Lower lobe of right lung (tissue), 2 donors: ENCODE results near the gene NPIPB6. TPM values are rescaled to one million over a fixed set of nuclear protein-coding genes. Genes with fewer than 3 reads are reported as not detected.

ENCODE experiments used
- ATAC-seq, 2 donors: fragments of 200-7000 bp; cut with Tn5 transposase; one replicate each; pipeline ENCODE4 v1.9.1; 2020 to 2022; ENCODE audit warnings: mild to moderate bottlenecking in 2 of 2, moderate library complexity in 2 of 2
- DNase-seq: peaks from one replicate; pipeline ENCODE4 v3.0.0-alpha.2; 2020
- H3K27ac ChIP-seq: fragments of 200-600 bp; one replicate; pipeline ENCODE4 v1.8.0; 2022
- H3K27me3 ChIP-seq: fragments of 200-600 bp; one replicate; pipeline ENCODE4 v1.8.0; 2022; ENCODE audit warnings: low read depth
- H3K36me3 ChIP-seq: fragments of 200-600 bp; one replicate; pipeline ENCODE4 v1.8.0; 2022; ENCODE audit warnings: mild to moderate bottlenecking
- H3K4me1 ChIP-seq: fragments of 200-600 bp; one replicate; pipeline ENCODE4 v1.8.0; 2022
- H3K4me3 ChIP-seq: fragments of 200-600 bp; one replicate; pipeline ENCODE4 v1.8.0; 2022; ENCODE audit warnings: mild to moderate bottlenecking
- H3K9me3 ChIP-seq: fragments of 200-600 bp; one replicate; pipeline ENCODE4 v1.8.0; 2022
- intact Hi-C: fragments of 100-400 bp; cut with DNase I; formaldehyde crosslinking; loops from one replicate; pipeline ENCODE4 v1.11.0; 2022
- total RNA-seq: library from RNA; stranded (reverse); fragmentation: NEBNext Ultra II Directional; extraction: Animal tissue kit (Norgen Biotek cat#: 25700); gene quantifications from one replicate; pipeline ENCODE4 v1.2.1, GENCODE V29; 2021
- TF ChIP-seq, protein P1 (sequence below): fragments of 200-600 bp; IDR thresholded peaks from one replicate; pipeline ENCODE4 v1.8.0; 2022; ENCODE audit warnings: antibody characterized with exemption, mild to moderate bottlenecking
- donor health status: DM: no; HTN: yes; CAD: no; lungs with severe emphysema.

The NPIPB6 gene
- total RNA-seq, 1 donor from 2014 or later = not detected

DNA sequence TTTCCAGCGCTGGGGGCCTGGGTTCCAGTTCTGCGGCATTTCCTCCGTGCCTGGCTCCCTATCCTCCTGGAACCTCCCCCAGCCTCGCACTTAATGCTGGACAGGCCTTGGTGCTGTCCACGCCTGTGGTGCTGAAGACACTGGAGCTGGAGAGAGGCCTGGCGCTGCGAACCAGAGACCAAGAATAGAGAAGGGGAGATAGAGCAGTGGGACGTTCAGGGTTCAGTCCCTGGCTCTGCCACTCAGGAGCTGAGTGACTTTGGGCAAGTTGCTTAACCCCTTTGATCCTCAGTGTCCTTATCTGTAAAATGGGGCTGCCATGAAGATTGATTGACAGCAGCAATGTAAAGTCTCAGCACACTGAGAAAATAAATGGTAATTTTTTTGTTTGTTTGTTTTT lies 59.1 kb downstream of the NPIPB6 start:
- intact Hi-C loops = no loop called here
- Histone ChIP-seq H3K36me3 (no peaks in the 10 kb centered on the region), H3K27me3 (no peaks in the 10 kb centered on the region), H3K4me3 (no peak overlapping the region), H3K9me3 (no peaks in the 10 kb centered on the region), H3K4me1 (no peaks in the 10 kb centered on the region), H3K27ac (no peak overlapping the region)
- no peak for DNase-seq
- peak in 1 of 2 donors; percentile 32 for ATAC-seq
- TF ChIP-seq, protein P1, sequence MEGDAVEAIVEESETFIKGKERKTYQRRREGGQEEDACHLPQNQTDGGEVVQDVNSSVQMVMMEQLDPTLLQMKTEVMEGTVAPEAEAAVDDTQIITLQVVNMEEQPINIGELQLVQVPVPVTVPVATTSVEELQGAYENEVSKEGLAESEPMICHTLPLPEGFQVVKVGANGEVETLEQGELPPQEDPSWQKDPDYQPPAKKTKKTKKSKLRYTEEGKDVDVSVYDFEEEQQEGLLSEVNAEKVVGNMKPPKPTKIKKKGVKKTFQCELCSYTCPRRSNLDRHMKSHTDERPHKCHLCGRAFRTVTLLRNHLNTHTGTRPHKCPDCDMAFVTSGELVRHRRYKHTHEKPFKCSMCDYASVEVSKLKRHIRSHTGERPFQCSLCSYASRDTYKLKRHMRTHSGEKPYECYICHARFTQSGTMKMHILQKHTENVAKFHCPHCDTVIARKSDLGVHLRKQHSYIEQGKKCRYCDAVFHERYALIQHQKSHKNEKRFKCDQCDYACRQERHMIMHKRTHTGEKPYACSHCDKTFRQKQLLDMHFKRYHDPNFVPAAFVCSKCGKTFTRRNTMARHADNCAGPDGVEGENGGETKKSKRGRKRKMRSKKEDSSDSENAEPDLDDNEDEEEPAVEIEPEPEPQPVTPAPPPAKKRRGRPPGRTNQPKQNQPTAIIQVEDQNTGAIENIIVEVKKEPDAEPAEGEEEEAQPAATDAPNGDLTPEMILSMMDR = no peak

DNA sequence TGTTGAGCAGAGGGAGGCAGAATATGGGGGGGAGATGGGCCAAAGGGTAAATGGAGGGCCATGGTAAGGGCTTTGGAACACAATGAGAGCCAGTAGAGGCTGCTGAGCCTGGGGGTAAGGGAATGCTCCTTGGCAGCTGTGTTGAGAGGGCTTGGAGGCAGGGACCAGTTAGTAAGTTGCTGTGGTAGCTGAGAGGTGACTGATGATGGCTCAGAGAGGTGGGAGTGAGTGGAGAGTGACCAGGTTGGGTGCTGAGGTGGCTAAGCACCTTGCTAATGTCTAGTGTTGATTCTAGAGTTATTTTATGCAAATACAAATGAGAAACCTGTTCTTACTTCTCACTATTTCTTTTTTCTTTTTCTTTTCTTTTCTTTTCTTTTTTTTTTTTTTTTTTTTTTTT lies 60.2 kb downstream of the NPIPB6 start:
- no peak for ATAC-seq
- H3K4me1 ChIP-seq = peaks cover 8% of the 10 kb centered on the region
- H3K9me3 ChIP-seq = no peaks in the 10 kb centered on the region
- H3K4me3 ChIP-seq = no peak overlapping the region
- H3K27me3 ChIP-seq = no peaks in the 10 kb centered on the region
- DNase-seq = no peak
- H3K27ac ChIP-seq = no peak overlapping the region
- intact Hi-C loops = no loop called here
- TF ChIP-seq, protein P1 = no peak
- no peaks in the 10 kb centered on the region for H3K36me3 ChIP-seq

DNA sequence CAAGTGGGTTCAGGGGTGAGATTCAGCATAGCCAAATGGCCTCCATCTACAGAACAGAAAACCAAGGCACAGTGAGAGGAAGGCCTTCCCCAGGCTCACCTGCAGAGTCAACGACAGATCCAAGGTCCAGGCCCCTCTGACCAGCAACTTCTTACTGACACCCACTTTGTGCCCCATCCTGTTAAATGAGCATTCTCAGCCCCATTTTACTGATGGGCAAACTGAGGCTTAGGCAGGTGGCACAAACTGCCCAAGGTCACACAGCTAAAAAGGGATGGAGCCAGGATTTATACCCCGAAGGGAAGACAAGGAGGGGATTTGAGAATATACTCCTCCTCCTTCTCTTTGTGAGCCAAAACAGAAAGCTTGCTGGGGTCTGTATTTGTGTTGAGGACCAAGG lies 61.7 kb downstream of the NPIPB6 start:
- H3K27me3 ChIP-seq = no peaks in the 10 kb centered on the region
- H3K4me1 ChIP-seq = peaks cover 16% of the 10 kb centered on the region
- DNase-seq (no peak), ATAC-seq (no peak)
- intact Hi-C loops = no loop called here
- no peaks in the 10 kb centered on the region for H3K36me3 ChIP-seq
- H3K4me3 ChIP-seq = no peak overlapping the region
- TF ChIP-seq, protein P1 = no peak
- no peak overlapping the region for H3K27ac ChIP-seq
- H3K9me3 ChIP-seq = no peaks in the 10 kb centered on the region

DNA sequence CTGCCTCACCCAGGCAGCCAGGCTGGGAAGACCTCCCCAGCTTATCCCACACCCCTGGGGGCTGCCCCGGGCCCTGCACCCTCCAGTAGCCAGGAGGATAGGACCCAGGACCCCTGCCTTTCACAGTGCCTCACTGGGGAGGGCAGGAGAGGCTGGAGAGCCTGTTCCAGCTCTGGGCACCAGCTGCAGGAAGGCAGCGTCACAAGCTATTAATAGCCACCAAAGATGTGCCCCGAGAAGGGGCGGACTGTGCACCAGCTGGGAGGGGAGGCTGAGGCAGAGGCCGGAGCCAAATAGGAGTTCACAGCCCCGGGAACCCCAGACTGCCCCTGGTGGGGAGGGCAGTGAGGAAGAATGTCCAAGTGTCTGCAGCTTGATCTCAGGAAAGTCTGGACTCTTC lies 62.2 kb downstream of the NPIPB6 start:
- Histone ChIP-seq H3K9me3 (no peaks in the 10 kb centered on the region), H3K4me3 (no peak overlapping the region), H3K27ac (no peak overlapping the region), H3K36me3 (no peaks in the 10 kb centered on the region), H3K27me3 (no peaks in the 10 kb centered on the region), H3K4me1 (peaks cover 16% of the 10 kb centered on the region)
- DNase-seq = no peak
- intact Hi-C loops = no loop called here
- no peak for ATAC-seq
- TF ChIP-seq, protein P1 = no peak

DNA sequence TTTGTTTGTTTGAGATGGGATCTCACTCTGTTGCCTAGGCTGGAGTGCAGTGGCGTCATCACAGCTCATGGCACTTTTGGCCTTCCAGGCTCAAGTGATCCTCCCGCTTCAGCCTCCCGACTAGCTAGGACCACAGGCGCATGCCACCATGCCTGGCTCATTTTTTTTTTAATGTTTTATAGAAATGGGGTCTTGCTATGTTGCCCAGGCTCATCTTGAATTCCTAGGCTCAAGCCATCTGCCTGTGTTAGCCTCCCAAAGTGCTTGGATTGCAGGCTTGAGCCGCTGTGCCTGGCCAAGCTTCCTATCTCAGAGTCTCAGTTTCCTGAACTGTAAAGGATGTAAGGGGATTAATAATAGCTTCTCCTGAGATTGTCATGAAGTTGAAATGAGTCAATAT lies 63.0 kb downstream of the NPIPB6 start:
- H3K27ac ChIP-seq = no peak overlapping the region
- TF ChIP-seq, protein P1 = no peak
- intact Hi-C loops = no loop called here

DNA sequence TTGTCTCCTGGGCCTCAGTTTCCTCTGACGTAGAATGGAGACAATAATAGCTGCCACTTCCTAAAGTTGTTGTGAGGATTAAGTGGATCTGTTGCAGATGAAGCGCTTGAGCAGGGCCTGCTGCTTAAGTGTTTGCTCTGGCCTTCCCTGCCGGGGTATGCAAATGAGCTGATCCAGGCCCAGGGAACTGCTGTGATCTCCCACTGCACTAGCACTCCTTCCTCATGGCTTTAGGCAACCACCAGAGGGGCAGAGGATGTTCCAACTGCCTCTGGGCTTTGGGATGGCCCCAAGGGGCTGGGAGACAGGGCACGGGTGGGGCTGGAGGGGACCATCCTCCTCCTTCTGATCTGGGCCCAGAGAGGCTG lies 64.8 kb downstream of the NPIPB6 start:
- no peak overlapping the region for H3K27ac ChIP-seq
- H3K4me1 ChIP-seq = peaks cover 21% of the 10 kb centered on the region
- DNase-seq = no peak
- H3K36me3 ChIP-seq = no peaks in the 10 kb centered on the region
- intact Hi-C loops = no loop called here
- TF ChIP-seq, protein P1 = no peak
- H3K9me3 ChIP-seq = no peaks in the 10 kb centered on the region
- peaks cover 2% of the 10 kb centered on the region for H3K27me3 ChIP-seq
- no peak overlapping the region for H3K4me3 ChIP-seq
- peak; percentile 78 to 87 for ATAC-seq

More for the DNA sequence above, 63.0 kb downstream of the NPIPB6 start:
- DNase-seq (no peak), ATAC-seq (no peak)
- H3K27me3 ChIP-seq = no peaks in the 10 kb centered on the region
- no peaks in the 10 kb centered on the region for H3K9me3 ChIP-seq
- peaks cover 16% of the 10 kb centered on the region for H3K4me1 ChIP-seq
- no peaks in the 10 kb centered on the region for H3K36me3 ChIP-seq
- no peak overlapping the region for H3K4me3 ChIP-seq
